Measurements from ENCODE around the gene SEC62.

Gene SEC62

DNA sequence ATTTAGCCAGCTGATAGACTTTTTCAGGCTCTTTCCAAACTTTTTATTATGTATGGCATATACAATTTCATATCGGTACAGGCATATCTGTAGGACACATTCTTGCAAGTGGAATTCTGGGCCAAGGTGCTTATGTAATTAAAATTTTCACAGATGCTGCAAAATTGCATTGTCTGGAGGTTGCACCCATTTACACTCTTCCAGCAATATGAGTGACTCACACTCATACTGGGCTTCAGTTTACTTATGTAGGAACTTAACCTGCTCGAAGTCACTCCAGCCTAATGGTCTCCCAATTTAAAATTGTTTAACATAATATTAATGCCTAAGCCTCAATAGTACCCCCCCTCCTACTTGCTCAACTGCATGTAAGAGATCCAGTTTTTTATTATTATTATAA is 11.2 kb upstream of the SEC62 start:
- H3K9me2 ChIP-seq (replicated peaks; ENCODE audit: insufficient read depth, low read length), result no peaks in the 10 kb centered on the region
- no peaks in the 10 kb centered on the region for H3K4me1 ChIP-seq (ENCODE audit: low read length)
- no peaks in the 10 kb centered on the region for H3K27me3 ChIP-seq (replicated peaks; ENCODE audit: insufficient read depth, low read length)
- DNase-seq, result no peak
- no peak for TF ChIP-seq CTCF (IDR thresholded peaks at IDR 0.05; ENCODE audit: low read length)
- no peak for TF ChIP-seq EZH2phosphoT487 (IDR thresholded peaks at IDR 0.05; ENCODE audit: low read length)
- TF ChIP-seq EZH2 (optimal IDR thresholded peaks at IDR 0.05; ENCODE audit: low read depth, low read length), result no peak
- no peak overlapping the region for H3K4me2 ChIP-seq (ENCODE audit: low read depth, low read length)
- H3F3A ChIP-seq (ENCODE audit: insufficient read depth, low read length), result no peaks in the 10 kb centered on the region
- no peaks in the 10 kb centered on the region for H3K79me2 ChIP-seq (ENCODE audit: low read length)
- no peak overlapping the region for H2AFZ ChIP-seq (ENCODE audit: low read length)
- H3K36me3 ChIP-seq (replicated peaks; ENCODE audit: insufficient read depth, low read length), result no peaks in the 10 kb centered on the region
- H3K9ac ChIP-seq (ENCODE audit: low read length), result no peak overlapping the region
- no peaks in the 10 kb centered on the region for H4K20me1 ChIP-seq (ENCODE audit: insufficient read depth, low read length)
- H3K27ac ChIP-seq (ENCODE audit: low read length), result no peak overlapping the region
- no peak overlapping the region for H3K4me3 ChIP-seq (ENCODE audit: low read length)
- H3K9me3 ChIP-seq (replicated peaks; ENCODE audit: insufficient read depth, low read length), result no peaks in the 10 kb centered on the region

GRCh38 chr3:169964176-169964575 is 2.4 kb upstream of the SEC62 start:
- Histone ChIP-seq H3K27ac (ENCODE audit: low read length) (no peak overlapping the region), H3K9me2 (replicated peaks; ENCODE audit: insufficient read depth, low read length) (no peaks in the 10 kb centered on the region), H3K27me3 (replicated peaks; ENCODE audit: insufficient read depth, low read length) (no peaks in the 10 kb centered on the region), H3K79me2 (ENCODE audit: low read length) (peaks cover 34% of the 10 kb centered on the region), H2AFZ (ENCODE audit: low read length) (no peak overlapping the region), H3K4me2 (ENCODE audit: low read depth, low read length) (no peak overlapping the region), H3K36me3 (replicated peaks; ENCODE audit: insufficient read depth, low read length) (no peaks in the 10 kb centered on the region), H3K9ac (ENCODE audit: low read length) (no peak overlapping the region), H3K9me3 (replicated peaks; ENCODE audit: insufficient read depth, low read length) (no peaks in the 10 kb centered on the region), H3K4me1 (ENCODE audit: low read length) (peaks cover 20% of the 10 kb centered on the region), H3K4me3 (ENCODE audit: low read length) (no peak overlapping the region), H3F3A (ENCODE audit: insufficient read depth, low read length) (peaks cover 14% of the 10 kb centered on the region), H4K20me1 (ENCODE audit: insufficient read depth, low read length) (no peaks in the 10 kb centered on the region)
- DNase-seq, result no peak
- TF ChIP-seq CTCF (IDR thresholded peaks at IDR 0.05; ENCODE audit: low read length) (no peak), EZH2phosphoT487 (IDR thresholded peaks at IDR 0.05; ENCODE audit: low read length) (no peak), EZH2 (optimal IDR thresholded peaks at IDR 0.05; ENCODE audit: low read depth, low read length) (no peak)

DNA sequence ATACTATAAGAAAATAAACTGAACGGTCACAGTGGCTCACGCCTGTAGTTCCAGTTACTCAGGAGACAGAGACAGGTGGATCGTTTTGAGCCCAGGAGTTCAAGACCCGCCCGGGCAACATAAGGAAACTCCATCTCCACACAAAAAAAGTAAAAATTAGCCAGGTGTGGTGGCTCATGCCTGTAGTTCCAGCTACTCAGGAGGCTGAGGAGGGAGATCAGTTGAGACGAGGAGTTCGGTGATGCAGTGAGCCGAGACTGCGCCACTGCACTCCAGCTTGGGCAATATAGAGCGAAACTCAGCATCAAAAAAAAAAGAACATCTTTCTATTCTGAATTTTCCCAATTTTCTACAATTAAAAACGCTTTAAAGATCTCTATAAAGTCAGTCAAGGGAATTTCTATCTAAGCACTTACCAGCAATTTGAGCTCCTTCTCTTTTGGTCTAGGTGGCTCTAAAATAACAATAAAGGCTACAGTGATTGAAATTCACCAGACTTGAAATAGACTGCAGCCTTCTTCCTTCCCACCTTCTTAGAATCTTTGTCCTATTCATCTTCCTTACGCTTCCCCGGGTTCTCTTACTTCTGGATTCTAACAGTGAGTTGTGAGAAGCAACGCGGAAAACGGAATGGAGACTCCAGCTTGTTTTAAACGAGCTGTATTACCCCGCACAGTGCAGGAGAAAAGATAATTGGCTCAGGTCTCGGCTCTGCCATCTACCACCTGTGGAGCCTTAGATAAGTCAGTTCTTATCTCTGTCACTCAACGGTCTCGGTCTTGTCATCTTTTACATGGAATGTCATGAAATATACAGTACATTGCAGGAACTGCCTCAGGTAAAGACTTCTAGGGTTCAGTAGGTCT is 812 bp upstream of the SEC62 start:
- no peaks in the 10 kb centered on the region for H3K9me3 ChIP-seq (replicated peaks; ENCODE audit: insufficient read depth, low read length)
- H4K20me1 ChIP-seq (ENCODE audit: insufficient read depth, low read length), result 0 out of 2 replicates have a peak, but pooled peaks cover 13% of the 10 kb centered on the region
- H3K9ac ChIP-seq (ENCODE audit: low read length), result peak overlapping the region; percentile 70
- no peaks in the 10 kb centered on the region for H3K36me3 ChIP-seq (replicated peaks; ENCODE audit: insufficient read depth, low read length)
- H3K27ac ChIP-seq (ENCODE audit: low read length), result peak overlapping the region; percentile 60; the same call in 1 of the 2 replicates
- peaks cover 50% of the 10 kb centered on the region for H3K79me2 ChIP-seq (ENCODE audit: low read length)
- H3K4me3 ChIP-seq (ENCODE audit: low read length), result peak overlapping the region; percentile 73
- H3K27me3 ChIP-seq (replicated peaks; ENCODE audit: insufficient read depth, low read length), result no peaks in the 10 kb centered on the region
- TF ChIP-seq EZH2phosphoT487 (IDR thresholded peaks at IDR 0.05; ENCODE audit: low read length), result no peak
- TF ChIP-seq EZH2 (optimal IDR thresholded peaks at IDR 0.05; ENCODE audit: low read depth, low read length), result no peak
- no peak for TF ChIP-seq CTCF (IDR thresholded peaks at IDR 0.05; ENCODE audit: low read length)
- DNase-seq, result no peak
- peaks cover 31% of the 10 kb centered on the region for H3K4me1 ChIP-seq (ENCODE audit: low read length)
- no peaks in the 10 kb centered on the region for H3K9me2 ChIP-seq (replicated peaks; ENCODE audit: insufficient read depth, low read length)
- peak overlapping the region; percentile 81 for H2AFZ ChIP-seq (ENCODE audit: low read length)
- peak overlapping the region; percentile 58 for H3K4me2 ChIP-seq (ENCODE audit: low read depth, low read length)
- H3F3A ChIP-seq (ENCODE audit: insufficient read depth, low read length), result peaks cover 17% of the 10 kb centered on the region

Data from MM.1S (cell line).